Ishikawa (cell line): ENCODE results near the gene MTOR.

Experiments used
- CREB1 ChIP-seq: IDR thresholded peaks from 2 replicates; pipeline ENCODE4 v1.6.1; 2012; ENCODE audit warnings: low read depth
- EP300 ChIP-seq: IDR thresholded peaks from 2 replicates; pipeline ENCODE4 v1.6.1; 2012; ENCODE audit warnings: borderline replicate concordance
- MAX ChIP-seq: IDR thresholded peaks from 2 replicates; pipeline ENCODE4 v1.6.1; 2012
- NFIC ChIP-seq: IDR thresholded peaks from 2 replicates; pipeline ENCODE4 v1.6.1; 2012
- RAD21 ChIP-seq: IDR thresholded peaks from 2 replicates; pipeline ENCODE4 v1.6.1; 2012; ENCODE audit warnings: low read depth
- REST ChIP-seq: IDR thresholded peaks from 2 replicates; pipeline ENCODE4 v1.6.1; 2012; ENCODE audit warnings: low read depth, mild to moderate bottlenecking
- TAF1 ChIP-seq: IDR thresholded peaks from 2 replicates; pipeline ENCODE4 v1.6.1; 2012; ENCODE audit warnings: low read depth, mild to moderate bottlenecking
- TCF12 ChIP-seq: IDR thresholded peaks from 2 replicates; pipeline ENCODE4 v1.6.1; 2012; ENCODE audit warnings: low read depth
- TEAD4 ChIP-seq: IDR thresholded peaks from 2 replicates; pipeline ENCODE4 v1.6.1; 2012
- YY1 ChIP-seq: IDR thresholded peaks from 2 replicates; pipeline ENCODE4 v1.6.1; 2012; ENCODE audit warnings: low read depth
- ZBTB7A ChIP-seq: IDR thresholded peaks from 2 replicates; pipeline ENCODE4 v1.6.1; 2012; ENCODE audit warnings: low read depth

- TF ChIP-seq RAD21 (no peak), EP300 (no peak), REST (no peak), YY1 (no peak), TAF1 (no peak), TEAD4 (no peak), NFIC (no peak), CREB1 (no peak), MAX (no peak), ZBTB7A (no peak), TCF12 (no peak)
Measured at GRCh38 chr1:11188858-11189451, 73.4 kb downstream of the MTOR start, which contains the start of gene ANGPTL7.
